T-cell (primary cell): ENCODE results near the gene CFDP1. TPM values are rescaled to one million over a fixed set of nuclear protein-coding genes. Genes with fewer than 3 reads are reported as not detected.
A peak's percentile ranks its signal among the peaks of the same experiment; 100 is the strongest.

Experiments used
- ATAC-seq, 4 experiments: fragments of 200-7000 bp in 3 of 4; fragments of 150-1000 bp in 1 of 4; cut with Tn5 transposase; replicated peaks in 1 of 4; 1 replicate in 3 of 4; 2 replicates in 1 of 4; pipeline ENCODE4 v1.10.0; 2021; ENCODE audit warnings: moderate library complexity in 3 of 4, mild to moderate bottlenecking in 2 of 4, moderate number of reproducible peaks in 1 of 4
- CTCF ChIA-PET, 2 donors: fragments of 300-600 bp; sonication (Branson Sonifier 250); formaldehyde crosslinking; loops; one replicate each; lab custom pipeline; 2022; ENCODE audit warnings: antibody characterized with exemption in 2 of 2; lab: Charles Lee
- POLR2A ChIA-PET, 2 donors: fragments of 300-600 bp; sonication (Branson Sonifier 250); formaldehyde crosslinking; loops; one replicate each; lab custom pipeline; 2022; ENCODE audit warnings: antibody characterized with exemption in 2 of 2; lab: Charles Lee
- DNase-seq, 35 experiments: peaks; one replicate each; pipeline versions ENCODE4 v3.0.0 to v3.0.0-alpha.2; 2013 to 2023
- H3K27ac ChIP-seq: one replicate; pipeline ENCODE4 v1.5.1; 2013; ENCODE audit warnings: low read length
- H3K27me3 ChIP-seq, 2 experiments: replicated peaks in 1 of 2; 1 replicate in 1 of 2; 2 replicates in 1 of 2; pipeline versions ENCODE4 v1.6.1 to v1.7.0; 2013; ENCODE audit warnings: low read length in 1 of 2, mixed read lengths in 1 of 2; ENCODE audit not compliant: control insufficient read depth in 2 of 2, insufficient read depth in 2 of 2; ENCODE audit errors: extremely low read depth in 1 of 2
- H3K36me3 ChIP-seq, 2 donors: 1 replicate in 1 of 2; 2 replicates in 1 of 2; pipeline versions ENCODE4 v1.6.1 to v1.7.0; 2013; ENCODE audit warnings: low read length in 1 of 2; ENCODE audit not compliant: control insufficient read depth in 2 of 2, insufficient read depth in 1 of 2; ENCODE audit errors: extremely low read depth in 1 of 2
- H3K4me1 ChIP-seq, 2 experiments: 1 replicate in 1 of 2; 2 replicates in 1 of 2; pipeline versions ENCODE4 v1.6.1 to v1.7.0; 2013; ENCODE audit warnings: low read length in 2 of 2, mixed read lengths in 1 of 2; ENCODE audit not compliant: insufficient read depth in 2 of 2, control insufficient read depth in 1 of 2; ENCODE audit errors: extremely low read depth in 1 of 2
- H3K4me3 ChIP-seq, 2 donors: 1 replicate in 1 of 2; 2 replicates in 1 of 2; pipeline versions ENCODE4 v1.5.1 to v1.7.0; 2013; ENCODE audit warnings: mild to moderate bottlenecking in 2 of 2, low read length in 1 of 2, moderate library complexity in 1 of 2; ENCODE audit not compliant: control insufficient read depth in 1 of 2; ENCODE audit errors: extremely low read depth in 1 of 2
- H3K9me3 ChIP-seq: 2 replicates; pipeline ENCODE4 v1.7.0; 2013
- H3K27ac Mint-ChIP-seq, 2 donors: one replicate each; pipeline ENCODE4 v1.8.0; 2020 to 2021; ENCODE audit warnings: mild to moderate bottlenecking in 2 of 2, mixed read lengths in 2 of 2
- H3K27me3 Mint-ChIP-seq, 2 donors: one replicate each; pipeline ENCODE4 v1.8.0; 2021 to 2022; ENCODE audit warnings: mixed read lengths in 2 of 2
- H3K36me3 Mint-ChIP-seq: one replicate; pipeline ENCODE4 v1.8.0; 2021; ENCODE audit warnings: mixed read lengths
- H3K4me1 Mint-ChIP-seq, 3 donors: one replicate each; pipeline ENCODE4 v1.8.0; 2020 to 2022; ENCODE audit warnings: mixed read lengths in 3 of 3, mild to moderate bottlenecking in 1 of 3
- H3K4me3 Mint-ChIP-seq, 3 donors: one replicate each; pipeline ENCODE4 v1.8.0; 2020 to 2022; ENCODE audit warnings: mild to moderate bottlenecking in 3 of 3, mixed read lengths in 3 of 3, moderate library complexity in 3 of 3
- H3K9me3 Mint-ChIP-seq, 3 donors: one replicate each; pipeline ENCODE4 v1.8.0; 2020 to 2022; ENCODE audit warnings: mixed read lengths in 3 of 3
- WGBS: methylation state at CpG from one replicate; pipeline ENCODE4 v1.1.5; 2013; ENCODE audit warnings: missing lambda C conversion rate; ENCODE audit not compliant: insufficient coverage; 5-methylcytosine and 5-hydroxymethylcytosine counted together
- total RNA-seq, 35 experiments: library from RNA in 6 of 35; stranded (reverse) in 6 of 35; fragments of 120-200 nt in 1 of 35; gene quantifications; one replicate each; pipeline versions ENCODE4 v1.2.1 to v1.2.4 and lab custom pipeline; 2013 to 2026

Gene CFDP1
- total RNA-seq, 5 donors from 2014 or later (not counting 1 experiment from before 2014, with no cell fraction given): 30.8 to 36.5 (median 34.2) TPM

DNA sequence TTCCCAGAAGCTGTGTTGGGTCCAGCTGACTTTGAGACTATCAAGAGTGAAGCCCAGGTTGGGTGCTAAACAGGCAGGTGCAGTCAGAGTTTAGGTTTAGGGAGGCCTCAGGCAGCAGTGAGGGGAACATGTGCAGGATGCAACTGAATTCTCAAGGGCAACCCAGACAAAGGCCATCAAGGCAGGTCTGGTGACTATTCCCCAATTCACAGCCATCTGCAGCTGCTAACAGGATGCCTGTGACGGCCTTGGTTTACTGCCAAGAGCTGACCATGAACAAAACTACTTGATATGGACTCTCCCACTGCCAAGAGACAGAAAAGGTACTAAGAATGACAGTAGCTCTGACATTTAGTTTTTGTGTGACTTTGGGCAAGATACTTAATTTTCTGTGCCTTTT is 136.7 kb downstream of the CFDP1 start:
- H3K4me1 ChIP-seq: no peaks in the 10 kb centered on the region
- CTCF ChIA-PET: interaction anchor here in 1 of 2 donors (0.5 to 0.6 kb wide), 3 partner anchors 17 to 92 kb away, joined by 3 to 5 read pairs (median 4); no protein-coding TSS in a partner anchor
- H3K36me3 ChIP-seq: peaks cover 10 to 60% of the 10 kb centered on the region in 2 donors
- H3K27me3 ChIP-seq: no peaks in the 10 kb centered on the region
- WGBS: no CpG with 5 or more reads among the region's 1 CpG
- H3K9me3 ChIP-seq: no peaks in the 10 kb centered on the region
- no peak overlapping the region for H3K4me3 Mint-ChIP-seq
- H3K27me3 Mint-ChIP-seq: peaks cover under 1 to 3% of the 10 kb centered on the region in 2 donors
- POLR2A ChIA-PET: no interaction called here
- ATAC-seq: no peak
- H3K4me3 ChIP-seq: no peak overlapping the region
- H3K27ac ChIP-seq: no peak overlapping the region
- no peak for DNase-seq
- H3K4me1 Mint-ChIP-seq: no peaks in the 10 kb centered on the region
- H3K36me3 Mint-ChIP-seq: peaks cover 84% of the 10 kb centered on the region
- H3K27ac Mint-ChIP-seq: no peak overlapping the region
- H3K9me3 Mint-ChIP-seq: no peaks in the 10 kb centered on the region

DNA sequence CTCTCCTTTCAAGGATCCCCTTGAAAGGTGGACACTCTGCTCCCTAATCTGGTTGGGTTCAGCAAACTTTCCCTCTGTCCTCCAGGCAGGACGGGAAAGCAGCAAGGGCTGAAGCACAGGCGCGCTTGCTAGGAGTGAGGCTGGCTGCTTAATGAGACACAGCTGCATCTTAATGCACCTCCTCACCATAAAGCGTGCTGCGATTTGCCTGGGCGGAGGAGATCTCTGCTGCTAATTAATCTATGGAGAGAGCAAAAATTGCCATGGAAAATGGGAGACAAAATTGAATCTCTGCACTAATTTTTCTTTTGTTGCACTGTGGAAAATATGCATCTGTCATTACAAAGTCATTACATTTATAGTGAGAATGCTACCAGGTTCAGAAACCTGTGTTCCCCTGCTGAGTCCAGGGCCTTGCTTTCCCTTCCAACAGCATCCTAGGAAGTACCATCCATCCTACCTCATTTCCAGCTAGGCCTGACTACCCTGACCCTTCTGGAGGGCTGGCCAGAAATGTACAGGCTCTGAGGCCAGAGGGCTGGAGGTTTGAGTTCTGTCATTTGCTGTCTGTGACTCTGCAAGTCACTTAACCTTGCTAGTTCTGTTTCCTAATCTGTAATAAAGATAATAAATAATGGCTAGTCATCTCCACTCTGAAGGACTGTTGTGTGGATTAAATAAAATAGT is 138.4 kb downstream of the CFDP1 start:
- CTCF ChIA-PET: no interaction called here
- ATAC-seq (no peak), DNase-seq (no peak)
- Histone ChIP-seq H3K27ac (no peak overlapping the region), H3K36me3 (peaks cover 10 to 50% of the 10 kb centered on the region in 2 donors), H3K4me3 (no peak overlapping the region), H3K27me3 (peaks cover 0 to 5% of the 10 kb centered on the region in 2 experiments), H3K9me3 (no peaks in the 10 kb centered on the region), H3K4me1 (no peaks in the 10 kb centered on the region)
- Mint-ChIP-seq H3K4me1 (no peaks in the 10 kb centered on the region), H3K9me3 (no peaks in the 10 kb centered on the region), H3K27me3 (peaks cover 0 to 3% of the 10 kb centered on the region in 2 donors), H3K4me3 (no peak overlapping the region), H3K36me3 (peaks cover 74% of the 10 kb centered on the region), H3K27ac (no peak overlapping the region)
- WGBS: no CpG with 5 or more reads among the region's 6 CpGs
- POLR2A ChIA-PET: no interaction called here

DNA sequence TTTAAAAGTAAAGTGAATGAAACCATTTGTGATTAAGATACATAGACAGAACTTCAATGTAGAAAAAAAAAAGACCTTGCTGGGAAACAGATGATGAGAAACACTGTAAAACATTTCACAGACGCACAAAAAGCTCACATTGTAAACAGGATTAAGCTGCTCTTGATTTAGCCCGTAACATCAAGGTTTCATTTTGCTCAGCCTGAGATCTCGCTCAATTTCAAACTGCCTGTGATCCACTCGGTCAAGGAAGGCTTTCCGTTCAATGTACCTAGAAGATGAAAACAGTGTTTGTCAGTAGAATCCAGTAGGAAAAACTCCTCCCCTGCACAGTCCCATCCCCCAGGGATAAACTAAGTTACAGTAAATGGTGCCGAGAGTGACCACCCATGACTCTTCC is 139.5 kb downstream of the CFDP1 start:
- peaks cover 2 to 5% of the 10 kb centered on the region in 2 experiments for H3K4me1 ChIP-seq
- H3K4me3 ChIP-seq: no peak overlapping the region
- POLR2A ChIA-PET: no interaction called here
- Mint-ChIP-seq H3K9me3 (no peaks in the 10 kb centered on the region), H3K27me3 (peaks cover under 1 to 4% of the 10 kb centered on the region in 2 donors), H3K4me3 (no peak overlapping the region), H3K36me3 (peaks cover 68% of the 10 kb centered on the region), H3K27ac (no peak overlapping the region), H3K4me1 (peaks cover 7 to 10% (median 8%) of the 10 kb centered on the region in 3 donors)
- H3K9me3 ChIP-seq: no peaks in the 10 kb centered on the region
- H3K36me3 ChIP-seq: peaks cover 6 to 44% of the 10 kb centered on the region in 2 donors
- ATAC-seq (no peak), DNase-seq (no peak)
- H3K27me3 ChIP-seq: peaks cover 0 to 12% of the 10 kb centered on the region in 2 experiments
- no peak overlapping the region for H3K27ac ChIP-seq
- CTCF ChIA-PET: interaction anchor here in 1 of 2 donors (1.1 kb wide), 1 partner anchor 10 kb away, joined by 3 read pairs; no protein-coding TSS in a partner anchor
- WGBS: 100% methylated on average over 1 of the region's 6 CpGs

DNA sequence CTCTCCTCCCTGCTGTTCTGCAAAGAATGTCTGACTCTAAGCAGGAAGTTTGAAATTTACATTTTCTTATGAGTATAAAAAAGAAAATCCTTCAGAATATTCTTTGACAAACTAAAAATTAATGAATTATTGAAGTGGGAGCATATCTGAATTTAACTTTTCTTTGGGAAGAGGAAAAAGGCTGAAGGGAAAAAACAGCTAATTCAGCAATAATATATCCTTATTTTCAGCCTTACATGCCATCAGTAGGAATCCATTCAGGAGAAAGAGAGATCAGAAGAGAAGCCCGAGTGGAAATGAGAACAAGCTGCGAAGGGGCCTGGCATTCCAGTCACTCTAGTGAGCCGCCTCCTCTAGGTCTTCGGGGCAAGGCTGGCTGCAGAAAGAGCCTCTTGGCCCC is 140.1 kb downstream of the CFDP1 start:
- 98% methylated on average over 4 of the region's 4 CpGs for WGBS
- no peaks in the 10 kb centered on the region for H3K9me3 Mint-ChIP-seq
- peaks cover 13 to 16% (median 14%) of the 10 kb centered on the region in 3 donors for H3K4me1 Mint-ChIP-seq

DNA sequence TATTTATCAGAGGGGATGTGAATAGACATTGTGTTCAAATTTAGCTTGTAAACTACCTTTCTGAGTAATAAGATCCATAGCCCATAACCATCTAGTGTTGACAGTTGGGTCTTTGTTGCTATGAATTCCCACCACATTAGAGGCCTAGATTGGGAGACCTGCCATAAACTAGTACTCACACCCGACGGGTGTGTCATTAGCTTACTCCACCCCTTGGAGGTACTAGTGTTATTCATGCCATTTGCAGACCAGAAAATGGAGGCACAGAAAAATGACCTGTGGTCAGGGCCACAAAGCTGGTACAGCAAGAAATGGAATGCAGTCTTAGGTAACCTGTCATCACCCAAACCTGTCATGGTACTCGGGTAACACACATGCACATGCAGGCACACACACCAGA is 140.6 kb downstream of the CFDP1 start:
- Mint-ChIP-seq H3K9me3 (no peaks in the 10 kb centered on the region), H3K27ac (no peak overlapping the region), H3K4me3 (no peak overlapping the region), H3K4me1 (peaks cover 16 to 19% (median 16%) of the 10 kb centered on the region in 3 donors), H3K36me3 (peaks cover 62% of the 10 kb centered on the region), H3K27me3 (peaks cover 6 to 13% of the 10 kb centered on the region in 2 donors)
- Histone ChIP-seq H3K27ac (no peak overlapping the region), H3K9me3 (no peaks in the 10 kb centered on the region), H3K36me3 (peaks cover 4 to 36% of the 10 kb centered on the region in 2 donors), H3K4me3 (no peak overlapping the region), H3K27me3 (peaks cover 0 to 21% of the 10 kb centered on the region in 2 experiments), H3K4me1 (peaks cover 3 to 16% of the 10 kb centered on the region in 2 experiments)
- WGBS: no CpG with 5 or more reads among the region's 3 CpGs
- CTCF ChIA-PET: no interaction called here
- no peak for DNase-seq
- POLR2A ChIA-PET: no interaction called here
- no peak for ATAC-seq

More for the DNA sequence above, 140.1 kb downstream of the CFDP1 start:
- Histone ChIP-seq H3K27ac (no peak overlapping the region), H3K9me3 (no peaks in the 10 kb centered on the region), H3K36me3 (peaks cover 4 to 39% of the 10 kb centered on the region in 2 donors), H3K4me3 (no peak overlapping the region), H3K27me3 (peaks cover 0 to 16% of the 10 kb centered on the region in 2 experiments), H3K4me1 (peaks cover 3 to 11% of the 10 kb centered on the region in 2 experiments)
- peaks cover 67% of the 10 kb centered on the region for H3K36me3 Mint-ChIP-seq
- no peak for ATAC-seq
- H3K27me3 Mint-ChIP-seq: peaks cover 6 to 10% of the 10 kb centered on the region in 2 donors
- no peak overlapping the region for H3K27ac Mint-ChIP-seq
- POLR2A ChIA-PET: no interaction called here
- H3K4me3 Mint-ChIP-seq: no peak overlapping the region
- DNase-seq: no peak
- CTCF ChIA-PET: interaction anchor here in 1 of 2 donors (1.1 kb wide), 1 partner anchor 9 kb away, joined by 3 read pairs; no protein-coding TSS in a partner anchor

DNA sequence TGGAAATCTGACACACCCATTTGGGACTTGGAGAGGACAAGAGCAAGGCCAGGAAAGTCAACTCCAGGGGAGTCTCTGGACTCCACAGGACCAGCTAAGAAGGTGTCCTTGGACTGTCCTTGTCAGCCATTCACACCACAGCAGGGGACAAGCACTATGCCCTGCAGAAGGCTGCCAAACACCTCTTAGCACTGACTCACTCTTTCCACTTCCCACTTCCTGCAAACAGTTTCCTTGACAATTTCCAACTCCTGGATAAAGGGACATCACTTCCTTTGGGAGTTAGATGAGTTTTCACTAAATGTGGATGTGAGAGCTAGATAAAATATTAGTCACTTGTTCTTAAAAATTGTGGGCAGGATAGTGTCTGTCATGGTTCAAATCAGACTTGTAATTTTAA is 144.1 kb downstream of the CFDP1 start:
- Histone ChIP-seq H3K4me3 (no peak overlapping the region), H3K27me3 (peaks cover 0 to 34% of the 10 kb centered on the region in 2 experiments), H3K27ac (no peak overlapping the region), H3K4me1 (peaks cover 3 to 21% of the 10 kb centered on the region in 2 experiments), H3K9me3 (no peaks in the 10 kb centered on the region), H3K36me3 (peaks cover 2 to 22% of the 10 kb centered on the region in 2 donors)
- peaks cover 10 to 15% of the 10 kb centered on the region in 2 donors for H3K27me3 Mint-ChIP-seq
- peaks cover 16 to 24% (median 16%) of the 10 kb centered on the region in 3 donors for H3K4me1 Mint-ChIP-seq
- CTCF ChIA-PET: no interaction called here
- H3K9me3 Mint-ChIP-seq: no peaks in the 10 kb centered on the region
- POLR2A ChIA-PET: no interaction called here
- H3K27ac Mint-ChIP-seq: no peak overlapping the region
- H3K36me3 Mint-ChIP-seq: peaks cover 54% of the 10 kb centered on the region
- ATAC-seq: no peak
- H3K4me3 Mint-ChIP-seq: peak overlapping the region in 1 of 3 donors; percentile 75
- no peak for DNase-seq
